H9 (cell line): ENCODE measurements around the gene RAB33A. TPM values are rescaled to one million over a fixed set of nuclear protein-coding genes. Genes with fewer than 3 reads are reported as not detected.
A peak's percentile ranks its signal among the peaks of the same experiment; 100 is the strongest.

Source experiments
- DNase-seq: peaks from one replicate; pipeline ENCODE4 v3.0.0-alpha.2; 2017
- H2AFZ ChIP-seq: one replicate; pipeline ENCODE4 v1.6.1; 2013; ENCODE audit warnings: mild to moderate bottlenecking, low read length, control low read depth, moderate library complexity
- H2AK5ac ChIP-seq: 2 replicates; pipeline ENCODE4 v1.6.1; 2013; ENCODE audit warnings: low read length, control low read depth, mixed read lengths; ENCODE audit not compliant: insufficient read length
- H2BK120ac ChIP-seq: one replicate; pipeline ENCODE4 v1.6.1; 2013; ENCODE audit warnings: low read depth, mild to moderate bottlenecking, low read length, control low read depth, inconsistent platforms; ENCODE audit not compliant: poor library complexity, severe bottlenecking
- H2BK12ac ChIP-seq: 2 replicates; pipeline ENCODE4 v1.6.1; 2013; ENCODE audit warnings: low read length, control low read depth, mixed read lengths, low read depth; ENCODE audit not compliant: insufficient read length
- H2BK15ac ChIP-seq: 2 replicates; pipeline ENCODE4 v1.6.1; 2013; ENCODE audit warnings: low read depth, low read length, control low read depth
- H2BK20ac ChIP-seq: one replicate; pipeline ENCODE4 v1.6.1; 2013; ENCODE audit warnings: low read depth, mild to moderate bottlenecking, low read length, control low read depth, inconsistent platforms; ENCODE audit not compliant: poor library complexity, severe bottlenecking
- H2BK5ac ChIP-seq: 2 replicates; pipeline ENCODE4 v1.6.1; 2013; ENCODE audit warnings: low read length, control low read depth, mixed read lengths; ENCODE audit not compliant: insufficient read length
- H3K14ac ChIP-seq: 2 replicates; pipeline ENCODE4 v1.6.1; 2013; ENCODE audit warnings: low read length, control low read depth; ENCODE audit not compliant: insufficient read depth
- H3K18ac ChIP-seq: 2 replicates; pipeline ENCODE4 v1.6.1; 2013; ENCODE audit warnings: low read depth, mild to moderate bottlenecking, mixed read lengths, low read length, control low read depth; ENCODE audit not compliant: insufficient read length
- H3K23ac ChIP-seq: 2 replicates; pipeline ENCODE4 v1.6.1; 2013; ENCODE audit warnings: low read length, control low read depth, mixed read lengths, low read depth; ENCODE audit not compliant: insufficient read length
- H3K23me2 ChIP-seq: 2 replicates; pipeline ENCODE4 v1.6.1; 2013; ENCODE audit warnings: low read depth, mild to moderate bottlenecking, mixed read lengths, low read length, control low read depth; ENCODE audit not compliant: insufficient read length, poor library complexity, severe bottlenecking
- H3K27ac ChIP-seq: 2 replicates; pipeline ENCODE4 v1.5.1; 2013; ENCODE audit warnings: low read length, control low read depth, mixed read lengths, low read depth; ENCODE audit not compliant: insufficient read length
- H3K27me3 ChIP-seq: 2 replicates; pipeline ENCODE4 v1.6.1; 2013; ENCODE audit warnings: low read length, control low read depth, inconsistent platforms; ENCODE audit not compliant: insufficient read depth
- H3K4ac ChIP-seq: 2 replicates; pipeline ENCODE4 v1.6.1; 2013; ENCODE audit warnings: low read depth, mild to moderate bottlenecking, control low read depth, inconsistent platforms, low read length, moderate library complexity
- H3K4me1 ChIP-seq: 2 replicates; pipeline ENCODE4 v1.6.1; 2013; ENCODE audit warnings: low read length, control low read depth, inconsistent platforms; ENCODE audit not compliant: insufficient read depth
- H3K4me2 ChIP-seq: 2 replicates; pipeline ENCODE4 v1.6.1; 2013; ENCODE audit warnings: low read length, control low read depth, mixed read lengths; ENCODE audit not compliant: insufficient read length, insufficient read depth
- H3K56ac ChIP-seq: 2 replicates; pipeline ENCODE4 v1.6.1; 2013; ENCODE audit warnings: low read depth, mild to moderate bottlenecking, mixed read lengths, low read length, control low read depth; ENCODE audit not compliant: insufficient read length
- H3K79me1 ChIP-seq: 2 replicates; pipeline ENCODE4 v1.6.1; 2013; ENCODE audit warnings: low read depth, mild to moderate bottlenecking, moderate library complexity, low read length, control low read depth, inconsistent platforms; ENCODE audit not compliant: insufficient read depth, poor library complexity, severe bottlenecking
- H3K79me2 ChIP-seq: 2 replicates; pipeline ENCODE4 v1.6.1; 2013; ENCODE audit warnings: low read length, control low read depth, inconsistent platforms; ENCODE audit not compliant: insufficient read depth
- H3K9ac ChIP-seq: 2 replicates; pipeline ENCODE4 v1.6.1; 2013; ENCODE audit warnings: low read length, control low read depth, mixed read lengths; ENCODE audit not compliant: insufficient read length; ENCODE audit errors: extremely low read depth
- H3K9me3 ChIP-seq: one replicate; pipeline ENCODE4 v1.6.1; 2013; ENCODE audit warnings: low read depth, low read length, inconsistent platforms; ENCODE audit not compliant: control insufficient read depth
- H3T11ph ChIP-seq: one replicate; pipeline ENCODE4 v1.6.1; 2013; ENCODE audit warnings: mild to moderate bottlenecking, low read length, control low read depth, inconsistent platforms
- H4K20me1 ChIP-seq: one replicate; pipeline ENCODE4 v1.6.1; 2013; ENCODE audit not compliant: control insufficient read depth, insufficient read length, insufficient read depth
- H4K5ac ChIP-seq: 2 replicates; pipeline ENCODE4 v1.6.1; 2013; ENCODE audit warnings: low read depth, mild to moderate bottlenecking, mixed read lengths, low read length, control low read depth; ENCODE audit not compliant: insufficient read length
- H4K8ac ChIP-seq: replicated peaks from 2 replicates; pipeline ENCODE4 v1.6.1; 2013; ENCODE audit warnings: low read length, control low read depth, mixed read lengths, low read depth; ENCODE audit not compliant: insufficient read length
- H4K91ac ChIP-seq: 2 replicates; pipeline ENCODE4 v1.6.1; 2013; ENCODE audit warnings: low read depth, mild to moderate bottlenecking, moderate library complexity, mixed read lengths, low read length, control low read depth; ENCODE audit not compliant: insufficient read length
- H3K27ac Mint-ChIP-seq, 3 experiments: 2 replicates in 2 of 3; 3 replicates in 1 of 3; pipeline ENCODE4 v1.8.0; 2020 to 2021; ENCODE audit warnings: mixed read lengths in 3 of 3, mild to moderate bottlenecking in 1 of 3, moderate library complexity in 1 of 3
- H3K27me3 Mint-ChIP-seq: 2 replicates; pipeline ENCODE4 v1.8.0; 2021; ENCODE audit warnings: low read depth, mild to moderate bottlenecking, moderate library complexity, mixed read lengths
- H3K36me3 Mint-ChIP-seq, 3 experiments: 2 replicates in 2 of 3; 3 replicates in 1 of 3; pipeline ENCODE4 v1.8.0; 2020 to 2021; ENCODE audit warnings: low read depth in 3 of 3, mixed read lengths in 3 of 3; ENCODE audit not compliant: insufficient read depth in 1 of 3
- H3K4me1 Mint-ChIP-seq, 2 experiments: 2 replicates each; pipeline ENCODE4 v1.8.0; 2020; ENCODE audit warnings: mixed read lengths in 2 of 2
- H3K4me3 Mint-ChIP-seq, 2 experiments: 2 replicates in 1 of 2; 3 replicates in 1 of 2; pipeline ENCODE4 v1.8.0; 2020 to 2021; ENCODE audit warnings: mild to moderate bottlenecking in 2 of 2, mixed read lengths in 2 of 2, moderate library complexity in 1 of 2
- H3K9me3 Mint-ChIP-seq, 2 experiments: 2 replicates in 1 of 2; 3 replicates in 1 of 2; pipeline ENCODE4 v1.8.0; 2020; ENCODE audit warnings: mild to moderate bottlenecking in 2 of 2, mixed read lengths in 2 of 2, moderate library complexity in 1 of 2
- WGBS: extraction: QIAGEN DNeasy Blood & Tissue Kit; methylation state at CpG from one replicate; pipeline ENCODE4 v1.1.7; 2013; ENCODE audit warnings: missing lambda C conversion rate, low lambda C conversion rate, mixed read lengths; ENCODE audit not compliant: insufficient read length; ENCODE audit errors: extremely low coverage; 5-methylcytosine and 5-hydroxymethylcytosine counted together
- total RNA-seq: library from RNA; stranded (reverse); gene quantifications from 2 replicates; pipeline ENCODE4 v1.2.1, GENCODE V29; 2021
- TF ChIP-seq, protein P1 (sequence below): fragments of 200-600 bp; sonication (generic); conservative IDR thresholded peaks from 3 replicates; pipeline ENCODE4 v1.8.0; 2021; ENCODE audit warnings: antibody characterized with exemption, mild to moderate bottlenecking

The RAB33A gene
- total RNA-seq, 1 experiment from 2014 or later: 0.59 TPM

DNA sequence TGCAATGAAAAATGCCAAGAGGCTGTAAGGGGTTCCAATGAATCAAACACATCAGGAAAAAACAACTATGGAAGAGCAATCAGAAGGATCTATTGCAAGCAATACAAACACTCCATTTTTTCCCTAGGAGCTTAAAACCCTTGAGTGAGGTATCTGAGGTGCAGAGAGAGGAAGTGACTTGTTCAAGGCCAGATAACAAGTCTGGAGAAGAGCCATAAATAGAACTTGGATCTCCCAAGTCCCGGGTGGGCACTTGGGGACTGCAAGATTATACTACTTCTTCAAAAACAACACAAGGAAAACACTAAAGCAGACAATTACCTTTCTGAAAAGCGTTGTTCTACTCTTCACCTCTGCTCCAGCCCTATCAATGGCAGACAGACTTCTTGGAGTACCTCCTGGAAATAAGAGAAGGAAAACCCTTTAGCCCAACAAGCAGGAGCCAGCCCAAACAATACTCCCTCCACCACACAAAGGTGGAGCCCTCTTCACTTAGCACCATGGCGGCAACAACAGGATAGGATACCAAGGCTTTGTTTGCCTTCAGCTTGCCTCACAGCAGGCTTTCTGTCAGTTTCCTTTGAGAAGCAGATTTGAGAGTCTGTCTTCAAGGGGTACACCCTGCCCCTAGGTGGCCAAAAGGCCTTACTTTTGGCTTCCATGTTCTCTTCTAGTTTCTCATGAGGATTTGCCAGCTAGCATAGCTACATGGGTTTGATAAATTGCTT is 32.1 kb upstream of the RAB33A start:
- no peak overlapping the region for H3K23ac ChIP-seq
- Mint-ChIP-seq H3K27me3 (peaks cover 24% of the 10 kb centered on the region), H3K9me3 (peaks cover 0 to 66% of the 10 kb centered on the region in 2 experiments; a peak in 2 of 5 replicates), H3K4me1 (peaks cover 6 to 13% of the 10 kb centered on the region in 2 experiments), H3K4me3 (no peak overlapping the region; a peak in 1 of 5 replicates), H3K27ac (no peak overlapping the region), H3K36me3 (peaks cover 29 to 72% (median 50%) of the 10 kb centered on the region in 3 experiments; a peak in 6 of 7 replicates)
- no peak overlapping the region for H2AFZ ChIP-seq
- no peak overlapping the region for H3K4ac ChIP-seq
- H3K18ac ChIP-seq: no peak overlapping the region
- no peak overlapping the region for H3K27ac ChIP-seq
- no peak overlapping the region for H2BK120ac ChIP-seq
- DNase-seq: no peak
- H3K27me3 ChIP-seq: no peaks in the 10 kb centered on the region
- no peaks in the 10 kb centered on the region for H3K4me1 ChIP-seq
- no peaks in the 10 kb centered on the region for H3K23me2 ChIP-seq
- TF ChIP-seq, protein P1, sequence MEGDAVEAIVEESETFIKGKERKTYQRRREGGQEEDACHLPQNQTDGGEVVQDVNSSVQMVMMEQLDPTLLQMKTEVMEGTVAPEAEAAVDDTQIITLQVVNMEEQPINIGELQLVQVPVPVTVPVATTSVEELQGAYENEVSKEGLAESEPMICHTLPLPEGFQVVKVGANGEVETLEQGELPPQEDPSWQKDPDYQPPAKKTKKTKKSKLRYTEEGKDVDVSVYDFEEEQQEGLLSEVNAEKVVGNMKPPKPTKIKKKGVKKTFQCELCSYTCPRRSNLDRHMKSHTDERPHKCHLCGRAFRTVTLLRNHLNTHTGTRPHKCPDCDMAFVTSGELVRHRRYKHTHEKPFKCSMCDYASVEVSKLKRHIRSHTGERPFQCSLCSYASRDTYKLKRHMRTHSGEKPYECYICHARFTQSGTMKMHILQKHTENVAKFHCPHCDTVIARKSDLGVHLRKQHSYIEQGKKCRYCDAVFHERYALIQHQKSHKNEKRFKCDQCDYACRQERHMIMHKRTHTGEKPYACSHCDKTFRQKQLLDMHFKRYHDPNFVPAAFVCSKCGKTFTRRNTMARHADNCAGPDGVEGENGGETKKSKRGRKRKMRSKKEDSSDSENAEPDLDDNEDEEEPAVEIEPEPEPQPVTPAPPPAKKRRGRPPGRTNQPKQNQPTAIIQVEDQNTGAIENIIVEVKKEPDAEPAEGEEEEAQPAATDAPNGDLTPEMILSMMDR: peak; percentile 28; the same call in 1 of the 3 replicates
- H3K9me3 ChIP-seq: peaks cover 29% of the 10 kb centered on the region
- H2BK12ac ChIP-seq: no peak overlapping the region
- H4K91ac ChIP-seq: no peak overlapping the region
- H2BK20ac ChIP-seq: no peak overlapping the region
- H3K4me2 ChIP-seq: no peak overlapping the region
- H3T11ph ChIP-seq: no peak overlapping the region
- H4K20me1 ChIP-seq: no peaks in the 10 kb centered on the region
- no peak overlapping the region for H2BK15ac ChIP-seq
- no peak overlapping the region for H2BK5ac ChIP-seq
- H3K56ac ChIP-seq: no peak overlapping the region
- H4K8ac ChIP-seq: no peak overlapping the region
- H4K5ac ChIP-seq: no peak overlapping the region
- WGBS: no CpG with 5 or more reads among the region's 3 CpGs
- H3K79me1 ChIP-seq: no peaks in the 10 kb centered on the region
- H3K14ac ChIP-seq: no peak overlapping the region
- no peak overlapping the region for H3K9ac ChIP-seq
- no peak overlapping the region for H2AK5ac ChIP-seq
- H3K79me2 ChIP-seq: no peaks in the 10 kb centered on the region
